HepG2 (cell line): ENCODE measurements around the gene PPP1R1A. TPM values are rescaled to one million over a fixed set of nuclear protein-coding genes. Genes with fewer than 3 reads are reported as not detected.

Experiments used
- KAT8 ChIP-seq: IDR thresholded peaks from 2 replicates; pipeline ENCODE4 v1.6.1; 2016; ENCODE audit warnings: missing genetic modification reagents, missing compliant biosample characterization
- KDM4B ChIP-seq: sonication (generic); formaldehyde crosslinking; IDR thresholded peaks from 2 replicates; pipeline ENCODE4 v1.4.0; 2020; ENCODE audit warnings: missing genetic modification reagents
- RFX3 ChIP-seq: IDR thresholded peaks from 2 replicates; pipeline ENCODE4 v1.6.1; 2016; ENCODE audit warnings: missing biosample characterization, missing genetic modification reagents
- TCF12 ChIP-seq, 2 experiments: fragments of 450-650 bp in 1 of 2; sonication (generic) in 1 of 2; formaldehyde crosslinking in 1 of 2; IDR thresholded peaks; 2 replicates each; pipeline versions ENCODE4 v1.6.1 to v1.8.0; 2017 to 2022; ENCODE audit warnings: antibody characterized with exemption in 1 of 2, mild to moderate bottlenecking in 1 of 2, missing genetic modification reagents in 1 of 2, moderate library complexity in 1 of 2
- ZBTB20 ChIP-seq: sonication (generic); formaldehyde crosslinking; IDR thresholded peaks from 2 replicates; pipeline ENCODE4 v1.8.1; 2023; ENCODE audit warnings: missing genetic modification reagents, low read depth, mild to moderate bottlenecking, borderline replicate concordance
- polyA plus RNA-seq, 8 experiments: library from polyadenylated mRNA; depleted of rRNA in 3 of 8; stranded (reverse) in 7 of 8; unstranded in 1 of 8; fragments of >200 nt; fragmentation: Illumina TruSeq in 4 of 8; extraction: Trizol in 4 of 8; gene quantifications; 2 replicates each; pipeline versions ENCODE4 v1.2.1 to v1.2.3, GENCODE V29; 2011 to 2016; ENCODE audit warnings: low read depth in 4 of 8, missing spikeins in 1 of 8, mixed read lengths in 1 of 8; ENCODE audit not compliant: insufficient read depth in 1 of 8
- total RNA-seq, 5 experiments: library from RNA; depleted of rRNA; stranded (reverse); fragments of >200 nt; fragmentation: Illumina TruSeq; extraction: Trizol; gene quantifications; 2 replicates each; pipeline ENCODE4 v1.2.3, GENCODE V29; 2016; ENCODE audit warnings: low read depth in 1 of 5
- TF ChIP-seq, protein P1 (sequence below): sonication (generic); formaldehyde crosslinking; IDR thresholded peaks from 2 replicates; pipeline ENCODE4 v1.4.0; 2020; ENCODE audit warnings: missing genetic modification reagents, borderline replicate concordance
- TF ChIP-seq, protein P2 (sequence below): sonication (generic); formaldehyde crosslinking; IDR thresholded peaks from 2 replicates; pipeline ENCODE4 v1.5.0; 2020; ENCODE audit warnings: mild to moderate bottlenecking, missing genetic modification reagents, moderate library complexity
- TF ChIP-seq, protein P3 (sequence below): sonication (generic); formaldehyde crosslinking; IDR thresholded peaks from 2 replicates; pipeline ENCODE4 v1.4.0; 2020; ENCODE audit warnings: missing genetic modification reagents
- TF ChIP-seq, protein P4 (sequence below): sonication (generic); formaldehyde crosslinking; IDR thresholded peaks from 2 replicates; pipeline ENCODE4 v1.5.1; 2020; ENCODE audit warnings: mild to moderate bottlenecking, missing genetic modification reagents, borderline replicate concordance
- TF ChIP-seq, protein P5 (sequence below): sonication (generic); formaldehyde crosslinking; IDR thresholded peaks from 2 replicates; pipeline ENCODE4 v1.8.1; 2023; ENCODE audit warnings: mild to moderate bottlenecking, moderate library complexity, missing genetic modification reagents

Gene PPP1R1A
- total and polyA plus RNA-seq, 2 of the 13 experiments (the other 11 are each of a cell fraction or from before 2014, with no cell fraction given): 0.20 TPM; not detected in 1

DNA sequence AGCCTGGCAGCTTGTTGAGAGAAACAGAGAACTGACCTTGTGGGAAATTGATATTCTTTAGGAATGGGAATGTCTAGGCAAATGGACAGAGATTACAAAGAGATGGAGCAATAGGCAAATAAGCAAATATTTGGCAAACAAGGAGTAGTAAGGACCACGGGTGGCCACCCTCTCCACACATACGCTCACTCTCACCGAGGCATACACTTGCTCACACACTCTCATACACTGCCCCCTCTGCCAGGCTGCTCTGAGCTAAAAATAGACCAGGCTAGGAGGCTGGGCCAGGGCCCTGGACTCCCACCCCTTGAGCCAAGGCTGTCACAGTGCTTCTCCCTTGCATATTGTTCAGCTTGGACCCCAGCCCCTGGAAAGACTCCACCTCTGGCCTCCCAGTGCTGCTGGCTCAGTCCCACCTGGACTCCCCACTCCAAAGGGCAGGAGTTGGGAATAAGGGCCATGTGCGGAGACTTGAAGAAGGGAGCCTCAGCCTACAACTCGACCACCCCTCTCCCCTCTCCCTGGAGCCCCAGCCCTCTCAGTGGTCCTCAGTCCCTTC, 1.1 kb downstream of the PPP1R1A start (continued):
- TF ChIP-seq, protein P1, sequence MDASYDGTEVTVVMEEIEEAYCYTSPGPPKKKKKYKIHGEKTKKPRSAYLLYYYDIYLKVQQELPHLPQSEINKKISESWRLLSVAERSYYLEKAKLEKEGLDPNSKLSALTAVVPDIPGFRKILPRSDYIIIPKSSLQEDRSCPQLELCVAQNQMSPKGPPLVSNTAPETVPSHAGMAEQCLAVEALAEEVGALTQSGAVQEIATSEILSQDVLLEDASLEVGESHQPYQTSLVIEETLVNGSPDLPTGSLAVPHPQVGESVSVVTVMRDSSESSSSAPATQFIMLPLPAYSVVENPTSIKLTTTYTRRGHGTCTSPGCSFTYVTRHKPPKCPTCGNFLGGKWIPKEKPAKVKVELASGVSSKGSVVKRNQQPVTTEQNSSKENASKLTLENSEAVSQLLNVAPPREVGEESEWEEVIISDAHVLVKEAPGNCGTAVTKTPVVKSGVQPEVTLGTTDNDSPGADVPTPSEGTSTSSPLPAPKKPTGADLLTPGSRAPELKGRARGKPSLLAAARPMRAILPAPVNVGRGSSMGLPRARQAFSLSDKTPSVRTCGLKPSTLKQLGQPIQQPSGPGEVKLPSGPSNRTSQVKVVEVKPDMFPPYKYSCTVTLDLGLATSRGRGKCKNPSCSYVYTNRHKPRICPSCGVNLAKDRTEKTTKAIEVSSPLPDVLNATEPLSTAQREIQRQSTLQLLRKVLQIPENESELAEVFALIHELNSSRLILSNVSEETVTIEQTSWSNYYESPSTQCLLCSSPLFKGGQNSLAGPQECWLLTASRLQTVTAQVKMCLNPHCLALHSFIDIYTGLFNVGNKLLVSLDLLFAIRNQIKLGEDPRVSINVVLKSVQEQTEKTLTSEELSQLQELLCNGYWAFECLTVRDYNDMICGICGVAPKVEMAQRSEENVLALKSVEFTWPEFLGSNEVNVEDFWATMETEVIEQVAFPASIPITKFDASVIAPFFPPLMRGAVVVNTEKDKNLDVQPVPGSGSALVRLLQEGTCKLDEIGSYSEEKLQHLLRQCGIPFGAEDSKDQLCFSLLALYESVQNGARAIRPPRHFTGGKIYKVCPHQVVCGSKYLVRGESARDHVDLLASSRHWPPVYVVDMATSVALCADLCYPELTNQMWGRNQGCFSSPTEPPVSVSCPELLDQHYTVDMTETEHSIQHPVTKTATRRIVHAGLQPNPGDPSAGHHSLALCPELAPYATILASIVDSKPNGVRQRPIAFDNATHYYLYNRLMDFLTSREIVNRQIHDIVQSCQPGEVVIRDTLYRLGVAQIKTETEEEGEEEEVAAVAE (CRISPR knock-in tag): no peak
- no peak for TF ChIP-seq ZBTB20
- TF ChIP-seq, protein P2, sequence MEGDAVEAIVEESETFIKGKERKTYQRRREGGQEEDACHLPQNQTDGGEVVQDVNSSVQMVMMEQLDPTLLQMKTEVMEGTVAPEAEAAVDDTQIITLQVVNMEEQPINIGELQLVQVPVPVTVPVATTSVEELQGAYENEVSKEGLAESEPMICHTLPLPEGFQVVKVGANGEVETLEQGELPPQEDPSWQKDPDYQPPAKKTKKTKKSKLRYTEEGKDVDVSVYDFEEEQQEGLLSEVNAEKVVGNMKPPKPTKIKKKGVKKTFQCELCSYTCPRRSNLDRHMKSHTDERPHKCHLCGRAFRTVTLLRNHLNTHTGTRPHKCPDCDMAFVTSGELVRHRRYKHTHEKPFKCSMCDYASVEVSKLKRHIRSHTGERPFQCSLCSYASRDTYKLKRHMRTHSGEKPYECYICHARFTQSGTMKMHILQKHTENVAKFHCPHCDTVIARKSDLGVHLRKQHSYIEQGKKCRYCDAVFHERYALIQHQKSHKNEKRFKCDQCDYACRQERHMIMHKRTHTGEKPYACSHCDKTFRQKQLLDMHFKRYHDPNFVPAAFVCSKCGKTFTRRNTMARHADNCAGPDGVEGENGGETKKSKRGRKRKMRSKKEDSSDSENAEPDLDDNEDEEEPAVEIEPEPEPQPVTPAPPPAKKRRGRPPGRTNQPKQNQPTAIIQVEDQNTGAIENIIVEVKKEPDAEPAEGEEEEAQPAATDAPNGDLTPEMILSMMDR: no peak
- TF ChIP-seq TCF12 (IDR thresholded peaks at IDR 0.05): no peak
- TF ChIP-seq TCF12 (CRISPR knock-in tag; IDR thresholded peaks at IDR 0.05): no peak
- TF ChIP-seq, protein P3, sequence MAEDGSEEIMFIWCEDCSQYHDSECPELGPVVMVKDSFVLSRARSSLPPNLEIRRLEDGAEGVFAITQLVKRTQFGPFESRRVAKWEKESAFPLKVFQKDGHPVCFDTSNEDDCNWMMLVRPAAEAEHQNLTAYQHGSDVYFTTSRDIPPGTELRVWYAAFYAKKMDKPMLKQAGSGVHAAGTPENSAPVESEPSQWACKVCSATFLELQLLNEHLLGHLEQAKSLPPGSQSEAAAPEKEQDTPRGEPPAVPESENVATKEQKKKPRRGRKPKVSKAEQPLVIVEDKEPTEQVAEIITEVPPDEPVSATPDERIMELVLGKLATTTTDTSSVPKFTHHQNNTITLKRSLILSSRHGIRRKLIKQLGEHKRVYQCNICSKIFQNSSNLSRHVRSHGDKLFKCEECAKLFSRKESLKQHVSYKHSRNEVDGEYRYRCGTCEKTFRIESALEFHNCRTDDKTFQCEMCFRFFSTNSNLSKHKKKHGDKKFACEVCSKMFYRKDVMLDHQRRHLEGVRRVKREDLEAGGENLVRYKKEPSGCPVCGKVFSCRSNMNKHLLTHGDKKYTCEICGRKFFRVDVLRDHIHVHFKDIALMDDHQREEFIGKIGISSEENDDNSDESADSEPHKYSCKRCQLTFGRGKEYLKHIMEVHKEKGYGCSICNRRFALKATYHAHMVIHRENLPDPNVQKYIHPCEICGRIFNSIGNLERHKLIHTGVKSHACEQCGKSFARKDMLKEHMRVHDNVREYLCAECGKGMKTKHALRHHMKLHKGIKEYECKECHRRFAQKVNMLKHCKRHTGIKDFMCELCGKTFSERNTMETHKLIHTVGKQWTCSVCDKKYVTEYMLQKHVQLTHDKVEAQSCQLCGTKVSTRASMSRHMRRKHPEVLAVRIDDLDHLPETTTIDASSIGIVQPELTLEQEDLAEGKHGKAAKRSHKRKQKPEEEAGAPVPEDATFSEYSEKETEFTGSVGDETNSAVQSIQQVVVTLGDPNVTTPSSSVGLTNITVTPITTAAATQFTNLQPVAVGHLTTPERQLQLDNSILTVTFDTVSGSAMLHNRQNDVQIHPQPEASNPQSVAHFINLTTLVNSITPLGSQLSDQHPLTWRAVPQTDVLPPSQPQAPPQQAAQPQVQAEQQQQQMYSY (CRISPR knock-in tag): no peak
- no peak for TF ChIP-seq RFX3 (CRISPR knock-in tag)
- TF ChIP-seq KAT8 (CRISPR knock-in tag): 0 out of 2 replicates have a peak, but pooled peaks have one; percentile 20
- TF ChIP-seq, protein P4, sequence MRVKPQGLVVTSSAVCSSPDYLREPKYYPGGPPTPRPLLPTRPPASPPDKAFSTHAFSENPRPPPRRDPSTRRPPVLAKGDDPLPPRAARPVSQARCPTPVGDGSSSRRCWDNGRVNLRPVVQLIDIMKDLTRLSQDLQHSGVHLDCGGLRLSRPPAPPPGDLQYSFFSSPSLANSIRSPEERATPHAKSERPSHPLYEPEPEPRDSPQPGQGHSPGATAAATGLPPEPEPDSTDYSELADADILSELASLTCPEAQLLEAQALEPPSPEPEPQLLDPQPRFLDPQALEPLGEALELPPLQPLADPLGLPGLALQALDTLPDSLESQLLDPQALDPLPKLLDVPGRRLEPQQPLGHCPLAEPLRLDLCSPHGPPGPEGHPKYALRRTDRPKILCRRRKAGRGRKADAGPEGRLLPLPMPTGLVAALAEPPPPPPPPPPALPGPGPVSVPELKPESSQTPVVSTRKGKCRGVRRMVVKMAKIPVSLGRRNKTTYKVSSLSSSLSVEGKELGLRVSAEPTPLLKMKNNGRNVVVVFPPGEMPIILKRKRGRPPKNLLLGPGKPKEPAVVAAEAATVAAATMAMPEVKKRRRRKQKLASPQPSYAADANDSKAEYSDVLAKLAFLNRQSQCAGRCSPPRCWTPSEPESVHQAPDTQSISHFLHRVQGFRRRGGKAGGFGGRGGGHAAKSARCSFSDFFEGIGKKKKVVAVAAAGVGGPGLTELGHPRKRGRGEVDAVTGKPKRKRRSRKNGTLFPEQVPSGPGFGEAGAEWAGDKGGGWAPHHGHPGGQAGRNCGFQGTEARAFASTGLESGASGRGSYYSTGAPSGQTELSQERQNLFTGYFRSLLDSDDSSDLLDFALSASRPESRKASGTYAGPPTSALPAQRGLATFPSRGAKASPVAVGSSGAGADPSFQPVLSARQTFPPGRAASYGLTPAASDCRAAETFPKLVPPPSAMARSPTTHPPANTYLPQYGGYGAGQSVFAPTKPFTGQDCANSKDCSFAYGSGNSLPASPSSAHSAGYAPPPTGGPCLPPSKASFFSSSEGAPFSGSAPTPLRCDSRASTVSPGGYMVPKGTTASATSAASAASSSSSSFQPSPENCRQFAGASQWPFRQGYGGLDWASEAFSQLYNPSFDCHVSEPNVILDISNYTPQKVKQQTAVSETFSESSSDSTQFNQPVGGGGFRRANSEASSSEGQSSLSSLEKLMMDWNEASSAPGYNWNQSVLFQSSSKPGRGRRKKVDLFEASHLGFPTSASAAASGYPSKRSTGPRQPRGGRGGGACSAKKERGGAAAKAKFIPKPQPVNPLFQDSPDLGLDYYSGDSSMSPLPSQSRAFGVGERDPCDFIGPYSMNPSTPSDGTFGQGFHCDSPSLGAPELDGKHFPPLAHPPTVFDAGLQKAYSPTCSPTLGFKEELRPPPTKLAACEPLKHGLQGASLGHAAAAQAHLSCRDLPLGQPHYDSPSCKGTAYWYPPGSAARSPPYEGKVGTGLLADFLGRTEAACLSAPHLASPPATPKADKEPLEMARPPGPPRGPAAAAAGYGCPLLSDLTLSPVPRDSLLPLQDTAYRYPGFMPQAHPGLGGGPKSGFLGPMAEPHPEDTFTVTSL (CRISPR knock-in tag): no peak
- TF ChIP-seq, protein P5, sequence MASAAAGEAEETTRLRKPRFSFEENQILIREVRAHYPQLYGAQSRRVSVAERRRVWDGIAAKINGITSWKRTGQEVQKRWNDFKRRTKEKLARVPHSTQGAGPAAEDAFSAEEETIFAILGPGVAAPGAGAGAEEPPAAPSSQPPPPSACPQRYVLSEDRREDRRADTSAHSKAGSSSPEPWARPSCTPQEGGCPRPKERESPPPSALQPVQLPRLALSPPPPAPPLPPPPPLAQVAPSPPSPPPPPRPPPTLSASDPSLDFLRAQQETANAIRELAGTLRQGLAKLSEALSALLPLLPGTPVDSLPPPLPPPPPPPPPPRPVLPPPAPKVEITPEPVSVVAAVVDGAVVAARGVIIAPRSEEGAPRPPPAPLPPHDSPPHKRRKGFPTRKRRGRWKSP: no peak
- TF ChIP-seq KDM4B: no peak
